T follicular helper cell (primary cell): ENCODE results near the gene RABGEF1.
"Not testable (repeated sequence)": the region's sequence is repeated elsewhere in the genome, so short reads cannot be mapped to it uniquely, and the experiment has no call there.

Experiments
- DNase-seq: peaks from one replicate; pipeline ENCODE4 v3.0.0-alpha.2; 2020; ENCODE audit warnings: low read depth

The RABGEF1 gene

GRCh38 chr7:66765322-66766025 is 24.9 kb downstream of the RABGEF1 start:
- not testable (repeated sequence) for DNase-seq

GRCh38 chr7:66766041-66766440 is 25.5 kb downstream of the RABGEF1 start:
- DNase-seq, result no peak

- not testable (repeated sequence) for DNase-seq
Observed at GRCh38 chr7:66767486-66767885, 27.0 kb downstream of the RABGEF1 start.

- DNase-seq, result no peak
Observed at GRCh38 chr7:66768865-66769832, 28.6 kb downstream of the RABGEF1 start.

- no peak for DNase-seq
Observed at GRCh38 chr7:66769833-66770512, 29.4 kb downstream of the RABGEF1 start.

- no peak for DNase-seq
Observed at GRCh38 chr7:66771795-66772194, 31.3 kb downstream of the RABGEF1 start.

- DNase-seq, result not testable (repeated sequence)
Observed at GRCh38 chr7:66773744-66774143, 33.2 kb downstream of the RABGEF1 start.

- not testable (repeated sequence) for DNase-seq
Observed at GRCh38 chr7:66776383-66776782, 35.9 kb downstream of the RABGEF1 start.

GRCh38 chr7:66776800-66777442 is 36.4 kb downstream of the RABGEF1 start:
- DNase-seq, result no peak

- no peak for DNase-seq
Observed at GRCh38 chr7:66778201-66778600, 37.7 kb downstream of the RABGEF1 start.

- DNase-seq, result no peak
Observed at GRCh38 chr7:66779669-66780409, 39.3 kb downstream of the RABGEF1 start.

- DNase-seq, result no peak
Observed at GRCh38 chr7:66781408-66782090, 41.0 kb downstream of the RABGEF1 start.

- not testable (repeated sequence) for DNase-seq
Observed at GRCh38 chr7:66782875-66783274, 42.3 kb downstream of the RABGEF1 start.

- not testable (repeated sequence) for DNase-seq
Observed at GRCh38 chr7:66783887-66784595, 43.5 kb downstream of the RABGEF1 start.

- no peak for DNase-seq
Observed at GRCh38 chr7:66790196-66790595, 49.7 kb downstream of the RABGEF1 start.

- no peak for DNase-seq
Observed at GRCh38 chr7:66790725-66791124, 50.2 kb downstream of the RABGEF1 start.

GRCh38 chr7:66800591-66800990 is 60.1 kb downstream of the RABGEF1 start:
- DNase-seq, result no peak

- no peak for DNase-seq
Observed at GRCh38 chr7:66804001-66804400, 63.5 kb downstream of the RABGEF1 start.

- DNase-seq, result no peak
Observed at GRCh38 chr7:66807736-66808135, 67.2 kb downstream of the RABGEF1 start.

- DNase-seq, result no peak
Observed at GRCh38 chr7:66810716-66811115, 70.2 kb downstream of the RABGEF1 start.
